ENCODE measurements around the gene PARVG. TPM values are rescaled to one million over a fixed set of nuclear protein-coding genes. Genes with fewer than 3 reads are reported as not detected.

The PARVG gene
- total RNA-seq, 1 experiment from 2014 or later, result 1.3 TPM

GRCh38 chr22:44185237-44186120, 4.8 kb downstream of the PARVG start:
- Histone ChIP-seq H3K27ac (ENCODE audit: insufficient read length, low read depth, low read length) (no peak overlapping the region), H3K4me2 (ENCODE audit: insufficient read depth, insufficient read length, low read length) (no peak overlapping the region), H3K23me2 (ENCODE audit: insufficient read length, low read depth, low read length, poor library complexity, severe bottlenecking) (no peaks in the 10 kb centered on the region), H3K14ac (ENCODE audit: insufficient read depth, low read length) (no peak overlapping the region), H2AFZ (ENCODE audit: low read length) (no peak overlapping the region), H4K5ac (ENCODE audit: insufficient read length, low read depth, low read length) (no peak overlapping the region), H4K20me1 (ENCODE audit: control insufficient read depth, insufficient read depth, insufficient read length) (no peaks in the 10 kb centered on the region), H4K91ac (ENCODE audit: insufficient read length, low read depth, low read length) (no peak overlapping the region), H3K18ac (ENCODE audit: insufficient read length, low read depth, low read length) (no peak overlapping the region), H2BK15ac (ENCODE audit: low read depth, low read length) (no peak overlapping the region), H3K56ac (ENCODE audit: insufficient read length, low read depth, low read length) (no peak overlapping the region), H3K79me1 (ENCODE audit: insufficient read depth, low read depth, low read length, poor library complexity, severe bottlenecking) (no peaks in the 10 kb centered on the region), H4K8ac (replicated peaks; ENCODE audit: insufficient read length, low read depth, low read length) (no peak overlapping the region), H3K9me3 (ENCODE audit: control insufficient read depth, low read depth, low read length) (no peaks in the 10 kb centered on the region), H3K9ac (ENCODE audit: extremely low read depth, insufficient read length, low read length) (no peak overlapping the region), H2BK20ac (ENCODE audit: low read depth, low read length, poor library complexity, severe bottlenecking) (no peak overlapping the region), H3K27me3 (ENCODE audit: insufficient read depth, low read length) (no peaks in the 10 kb centered on the region), H3K4me1 (ENCODE audit: insufficient read depth, low read length) (no peaks in the 10 kb centered on the region), H3K4ac (ENCODE audit: low read depth, low read length) (no peak overlapping the region), H3K23ac (ENCODE audit: insufficient read length, low read depth, low read length) (no peak overlapping the region), H2AK5ac (ENCODE audit: insufficient read length, low read length) (no peak overlapping the region), H2BK12ac (ENCODE audit: insufficient read length, low read depth, low read length) (no peak overlapping the region), H2BK120ac (ENCODE audit: low read depth, low read length, poor library complexity, severe bottlenecking) (no peak overlapping the region), H2BK5ac (ENCODE audit: insufficient read length, low read length) (no peak overlapping the region), H3K79me2 (ENCODE audit: insufficient read depth, low read length) (no peaks in the 10 kb centered on the region), H3T11ph (ENCODE audit: low read length) (no peak overlapping the region)
- TF ChIP-seq CTCF (conservative IDR thresholded peaks at IDR 0.05), result no peak
- Mint-ChIP-seq H3K27me3 (ENCODE audit: low read depth) (peaks cover 2% of the 10 kb centered on the region), H3K27ac (no peak overlapping the region; a peak in 1 of 7 replicates), H3K9me3 (no peaks in the 10 kb centered on the region), H3K4me3 (no peak overlapping the region), H3K4me1 (peaks cover 7 to 10% of the 10 kb centered on the region in 2 experiments), H3K36me3 (ENCODE audit: insufficient read depth in 1 of 3, low read depth in 3 of 3) (no peaks in the 10 kb centered on the region; a peak in 1 of 7 replicates)
- WGBS (ENCODE audit: extremely low coverage, insufficient read length, low lambda C conversion rate), result no CpG with 5 or more reads among the region's 16 CpGs
- DNase-seq, result no peak

Measured in H9 (cell line).